DND-41 (cell line): ENCODE data around the gene ZNF530.
A peak's percentile ranks its signal among the peaks of the same experiment; 100 is the strongest.

Experiments
- ATAC-seq: fragments of 200-7000 bp; cut with Tn5 transposase; 3 replicates; pipeline ENCODE4 v1.9.1; 2021; ENCODE audit warnings: low read depth; ENCODE audit not compliant: insufficient read depth
- DNase-seq: peaks from one replicate; pipeline ENCODE4 v3.0.0-alpha.2; 2020
- H2AFZ ChIP-seq: 2 replicates; pipeline ENCODE4 v1.6.0; 2012; ENCODE audit warnings: low read depth, low read length
- H3K27ac ChIP-seq: 2 replicates; pipeline ENCODE4 v1.5.1; 2012; ENCODE audit warnings: low read length, inconsistent platforms
- H3K27me3 ChIP-seq: fragments of 200-600 bp; sonication (generic); 2 replicates; pipeline ENCODE4 v1.6.0; 2012; ENCODE audit warnings: low read length, mild to moderate bottlenecking, inconsistent platforms; ENCODE audit not compliant: insufficient read depth, poor library complexity
- H3K36me3 ChIP-seq: 2 replicates; pipeline ENCODE4 v1.5.1; 2012; ENCODE audit warnings: low read length, inconsistent platforms; ENCODE audit not compliant: insufficient read depth
- H3K4me1 ChIP-seq: 2 replicates; pipeline ENCODE4 v1.5.1; 2012; ENCODE audit warnings: mild to moderate bottlenecking, low read length; ENCODE audit not compliant: insufficient read depth
- H3K4me2 ChIP-seq: 2 replicates; pipeline ENCODE4 v1.6.0; 2012; ENCODE audit warnings: mild to moderate bottlenecking, moderate library complexity, low read length, inconsistent platforms; ENCODE audit not compliant: insufficient read depth
- H3K4me3 ChIP-seq, 2 experiments: fragments of 200-600 bp in 1 of 2; shearing (Covaris generic) in 1 of 2; 2 replicates each; pipeline ENCODE4 v1.5.1; 2012 to 2016; ENCODE audit warnings: inconsistent platforms in 2 of 2, low read length in 2 of 2, mild to moderate bottlenecking in 2 of 2, low read depth in 1 of 2, moderate library complexity in 1 of 2
- H3K79me2 ChIP-seq: 2 replicates; pipeline ENCODE4 v1.6.0; 2012; ENCODE audit warnings: low read length, inconsistent platforms; ENCODE audit not compliant: insufficient read depth
- H3K9ac ChIP-seq: 2 replicates; pipeline ENCODE4 v1.6.0; 2012; ENCODE audit warnings: low read depth, mild to moderate bottlenecking, inconsistent platforms, low read length, moderate library complexity
- H3K9me3 ChIP-seq: 2 replicates; pipeline ENCODE4 v1.5.1; 2012; ENCODE audit warnings: low read length, moderate library complexity, mild to moderate bottlenecking, inconsistent platforms; ENCODE audit not compliant: insufficient read depth, severe bottlenecking
- H4K20me1 ChIP-seq: 2 replicates; pipeline ENCODE4 v1.6.0; 2012; ENCODE audit warnings: low read length; ENCODE audit not compliant: insufficient read depth
- CTCF ChIP-seq: IDR thresholded peaks from 2 replicates; pipeline ENCODE4 v1.5.1; 2012; ENCODE audit warnings: borderline replicate concordance, low read length, moderate library complexity, mild to moderate bottlenecking; ENCODE audit not compliant: poor library complexity, severe bottlenecking; ENCODE audit errors: extremely low read depth
- EZH2 ChIP-seq: IDR thresholded peaks from 3 replicates; pipeline ENCODE4 v1.6.1; 2012; ENCODE audit warnings: borderline replicate concordance, low read depth, mild to moderate bottlenecking, moderate library complexity, low read length, inconsistent platforms; ENCODE audit not compliant: severe bottlenecking

ZNF530 gene

GRCh38 chr19:57587529-57587928 is 12.2 kb upstream of the ZNF530 start:
- Histone ChIP-seq H3K9me3 (peaks cover 86% of the 10 kb centered on the region), H2AFZ (no peak overlapping the region)

GRCh38 chr19:57599377-57599760 is 316 bp upstream of the ZNF530 start:
- TF ChIP-seq EZH2: no peak
- no peak for TF ChIP-seq CTCF
- Histone ChIP-seq H3K79me2 (peaks cover 48% of the 10 kb centered on the region), H3K4me2 (peak overlapping the region; percentile 94), H3K36me3 (peaks cover 37% of the 10 kb centered on the region), H4K20me1 (no peaks in the 10 kb centered on the region), H3K4me3 (peak overlapping the region; percentile 36 to 87), H3K9me3 (peaks cover 20% of the 10 kb centered on the region), H3K4me1 (peaks cover 25% of the 10 kb centered on the region), H2AFZ (peak overlapping the region; percentile 85), H3K27me3 (no peaks in the 10 kb centered on the region), H3K27ac (peak overlapping the region; percentile 70), H3K9ac (peak overlapping the region; percentile 75)
- DNase-seq (no peak), ATAC-seq (peak; percentile 53)

More at GRCh38 chr19:57587529-57587928, 12.2 kb upstream of the ZNF530 start:
- H4K20me1 ChIP-seq: no peaks in the 10 kb centered on the region
- H3K4me2 ChIP-seq: no peak overlapping the region
- no peak overlapping the region for H3K27ac ChIP-seq
- peaks cover 80% of the 10 kb centered on the region for H3K36me3 ChIP-seq
- ATAC-seq (no peak), DNase-seq (no peak)
- no peaks in the 10 kb centered on the region for H3K27me3 ChIP-seq
- no peak overlapping the region for H3K9ac ChIP-seq
- TF ChIP-seq EZH2: no peak
- no peak for TF ChIP-seq CTCF
- H3K4me1 ChIP-seq: peaks cover 24% of the 10 kb centered on the region
- H3K79me2 ChIP-seq: peaks cover 37% of the 10 kb centered on the region
- H3K4me3 ChIP-seq: no peak overlapping the region

GRCh38 chr19:57606931-57607330 is 7.2 kb downstream of the ZNF530 start:
- DNase-seq (no peak), ATAC-seq (no peak)
- H3K79me2 ChIP-seq: peaks cover 18% of the 10 kb centered on the region
- peaks cover 50% of the 10 kb centered on the region for H3K9me3 ChIP-seq
- no peak overlapping the region for H3K4me3 ChIP-seq
- H3K27me3 ChIP-seq: no peaks in the 10 kb centered on the region
- peaks cover 66% of the 10 kb centered on the region for H3K36me3 ChIP-seq
- no peaks in the 10 kb centered on the region for H4K20me1 ChIP-seq
- no peak overlapping the region for H3K9ac ChIP-seq
- H3K27ac ChIP-seq: no peak overlapping the region
- no peak overlapping the region for H3K4me2 ChIP-seq
- H2AFZ ChIP-seq: no peak overlapping the region
- no peaks in the 10 kb centered on the region for H3K4me1 ChIP-seq
- TF ChIP-seq EZH2: no peak
- no peak for TF ChIP-seq CTCF

- Histone ChIP-seq H2AFZ (no peak overlapping the region), H3K27ac (no peak overlapping the region), H3K9ac (no peak overlapping the region), H3K9me3 (peaks cover 33% of the 10 kb centered on the region), H3K27me3 (no peaks in the 10 kb centered on the region), H3K36me3 (peaks cover 45% of the 10 kb centered on the region), H3K4me3 (no peak overlapping the region), H3K79me2 (peaks cover 27% of the 10 kb centered on the region), H3K4me1 (peaks cover 25% of the 10 kb centered on the region), H3K4me2 (no peak overlapping the region), H4K20me1 (no peaks in the 10 kb centered on the region)
- ATAC-seq (no peak), DNase-seq (no peak)
- TF ChIP-seq CTCF (no peak), EZH2 (no peak)
These were observed 11.4 kb downstream of the ZNF530 start for GRCh38 chr19:57611113-57611512.
